Adrenal gland (tissue), 5 donors: ENCODE data around the gene ITGB5.

Experiments used
- CTCF ChIP-seq, 6 experiments: fragments of 450-650 bp in 4 of 6; fragments of 200-600 bp in 2 of 6; sonication (generic) in 1 of 6; IDR thresholded peaks; 1 replicate in 5 of 6; 2 replicates in 1 of 6; pipeline versions ENCODE4 v1.5.1 to v1.8.0; 2016 to 2021; ENCODE audit warnings: antibody characterized with exemption in 6 of 6, mild to moderate bottlenecking in 2 of 6, moderate library complexity in 1 of 6
- POLR2A ChIP-seq, 2 donors: fragments of 450-650 bp; IDR thresholded peaks; one replicate each; pipeline ENCODE4 v1.6.1; 2017; ENCODE audit warnings: antibody characterized with exemption in 2 of 2, mild to moderate bottlenecking in 2 of 2, moderate library complexity in 1 of 2
- donor health status: DM: no; HTN: no; CAD: no.

GRCh38 chr3:124826703-124827102, 60.5 kb downstream of the ITGB5 start:
- TF ChIP-seq CTCF (IDR thresholded peaks at IDR 0.05) (no peak), POLR2A (IDR thresholded peaks at IDR 0.05) (no peak)
